Naive thymus-derived CD8-positive, alpha-beta T cell (primary cell): Measurements from ENCODE around the gene ABHD17B. TPM values are rescaled to one million over a fixed set of nuclear protein-coding genes. Genes with fewer than 3 reads are reported as not detected.

Source experiments
- ATAC-seq, 2 donors: fragments of 150-1000 bp; cut with Tn5 transposase in 1 of 2; sonication (Bioruptor Pico), chemical (Tn5 transposase) in 1 of 2; 1 replicate in 1 of 2; 2 replicates in 1 of 2; pipeline ENCODE4 v1.10.0; 2021; ENCODE audit warnings: mild to moderate bottlenecking in 2 of 2, moderate library complexity in 2 of 2
- POLR2A ChIA-PET: fragments of 350-600 bp; sonication (Branson Sonifier 250); formaldehyde crosslinking; loops from one replicate; lab custom pipeline; 2021; ENCODE audit warnings: antibody characterized with exemption; lab: Charles Lee
- DNase-seq, 10 donors: peaks; one replicate each; pipeline versions ENCODE4 v3.0.0 to v3.0.0-alpha.2; 2020 to 2022
- H3K27ac Mint-ChIP-seq, 10 donors: one replicate each; pipeline ENCODE4 v1.8.0; 2020 to 2022; ENCODE audit warnings: mild to moderate bottlenecking in 10 of 10, mixed read lengths in 10 of 10, moderate library complexity in 4 of 10, inconsistent platforms in 1 of 10
- H3K27me3 Mint-ChIP-seq, 5 donors: one replicate each; pipeline ENCODE4 v1.8.0; 2021 to 2022; ENCODE audit warnings: mixed read lengths in 5 of 5
- H3K36me3 Mint-ChIP-seq, 3 donors: one replicate each; pipeline ENCODE4 v1.8.0; 2020 to 2022; ENCODE audit warnings: mixed read lengths in 3 of 3, mild to moderate bottlenecking in 2 of 3, inconsistent platforms in 1 of 3
- H3K4me1 Mint-ChIP-seq, 4 donors: one replicate each; pipeline ENCODE4 v1.8.0; 2021 to 2022; ENCODE audit warnings: mixed read lengths in 4 of 4
- H3K4me3 Mint-ChIP-seq, 10 donors: one replicate each; pipeline ENCODE4 v1.8.0; 2020 to 2022; ENCODE audit warnings: mild to moderate bottlenecking in 10 of 10, mixed read lengths in 10 of 10, moderate library complexity in 6 of 10, inconsistent platforms in 1 of 10
- H3K9me3 Mint-ChIP-seq, 9 donors: one replicate each; pipeline ENCODE4 v1.8.0; 2020 to 2022; ENCODE audit warnings: mixed read lengths in 9 of 9, mild to moderate bottlenecking in 3 of 9, inconsistent platforms in 1 of 9, moderate library complexity in 1 of 9
- polyA plus RNA-seq, 3 donors: library from polyadenylated mRNA; unstranded; fragments of 300-500 nt; fragmentation: Illumina TruSeq; gene quantifications; one replicate each; pipeline ENCODE4 v1.2.3, GENCODE V29; 2021
- total RNA-seq, 8 experiments: library from RNA in 2 of 8; stranded (reverse) in 2 of 8; gene quantifications; one replicate each; pipeline ENCODE4 v1.2.3 and lab custom pipeline; 2021 to 2026

Gene ABHD17B
- total and polyA plus RNA-seq, 5 experiments from 2014 or later: 20.3 to 25.8 (median 23.9) TPM

DNA sequence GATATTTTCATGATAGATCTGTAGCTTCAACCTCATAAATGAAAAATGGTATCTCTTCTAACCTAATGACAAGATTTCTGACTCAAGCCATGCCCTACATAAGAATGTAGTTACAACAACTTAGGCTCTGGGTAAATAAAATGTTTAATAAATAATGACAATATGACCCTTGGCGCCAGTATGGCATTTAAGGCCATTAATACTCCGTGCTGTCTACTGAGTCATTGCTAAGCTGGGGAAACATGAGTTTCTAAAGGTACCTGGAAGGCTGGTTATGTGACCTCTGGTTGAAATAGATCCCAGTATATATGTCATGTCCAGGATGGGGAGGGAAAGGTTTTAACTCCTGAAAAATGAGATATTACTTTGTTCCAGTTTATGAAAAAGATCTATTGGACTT is 84.7 kb downstream of the ABHD17B start:
- POLR2A ChIA-PET: no interaction called here
- no peak for ATAC-seq
- H3K36me3 Mint-ChIP-seq: peaks cover 0 to 2% (median 0%) of the 10 kb centered on the region in 3 donors
- H3K27ac Mint-ChIP-seq: no peak overlapping the region
- H3K4me1 Mint-ChIP-seq: peaks cover 0 to 4% (median 0%) of the 10 kb centered on the region in 4 donors
- H3K27me3 Mint-ChIP-seq: peaks cover 0 to 9% (median 0%) of the 10 kb centered on the region in 5 donors
- no peak overlapping the region for H3K4me3 Mint-ChIP-seq
- DNase-seq: no peak
- no peaks in the 10 kb centered on the region for H3K9me3 Mint-ChIP-seq

DNA sequence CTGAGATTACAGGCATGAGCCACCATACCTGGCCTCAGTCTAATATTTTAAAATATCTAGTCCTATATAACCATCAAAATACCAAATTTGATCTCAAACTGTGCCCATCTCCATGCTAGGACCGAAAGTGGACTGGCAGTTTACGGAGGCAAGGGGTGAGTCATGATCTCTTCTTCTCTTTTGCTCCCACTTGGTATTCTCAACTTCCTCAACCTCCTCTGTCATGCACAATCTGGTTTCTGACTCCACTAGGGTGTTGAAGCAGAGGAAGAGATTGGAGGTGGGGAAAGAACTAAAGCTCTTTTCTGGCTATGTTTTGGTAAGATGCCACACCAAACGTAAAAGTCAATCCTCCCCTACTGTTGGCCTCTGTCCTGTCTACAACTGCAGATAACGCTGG is 86.7 kb downstream of the ABHD17B start:
- Mint-ChIP-seq H3K4me3 (no peak overlapping the region), H3K27me3 (peaks cover 0 to 8% (median 0%) of the 10 kb centered on the region in 5 donors), H3K27ac (no peak overlapping the region), H3K9me3 (no peaks in the 10 kb centered on the region), H3K36me3 (no peaks in the 10 kb centered on the region), H3K4me1 (peaks cover 0 to 1% (median under 1%) of the 10 kb centered on the region in 4 donors)
- POLR2A ChIA-PET: interaction anchor here (0.8 kb wide), 1 partner anchor 152 kb away, joined by 4 read pairs; no protein-coding TSS in a partner anchor
- no peak for DNase-seq
- ATAC-seq: no peak

DNA sequence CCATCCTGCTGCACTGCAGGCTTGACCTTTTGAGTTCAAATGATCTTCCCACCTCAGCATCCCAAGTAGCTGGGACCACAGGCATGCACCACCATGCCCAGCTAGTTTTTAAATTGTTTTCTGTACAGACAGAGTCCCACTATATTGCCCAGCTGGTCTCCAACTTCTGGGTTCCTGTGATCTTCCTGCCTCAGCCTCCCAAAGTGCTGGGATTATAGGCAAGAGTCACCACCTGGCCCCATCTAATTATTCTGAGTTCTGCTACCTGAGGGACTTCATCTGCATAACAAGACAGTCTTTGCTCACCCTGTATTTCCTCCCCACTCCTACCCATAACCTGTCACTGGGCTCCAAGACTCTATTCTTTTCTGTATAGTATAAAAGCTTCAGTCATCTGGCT is 88.1 kb downstream of the ABHD17B start:
- no peaks in the 10 kb centered on the region for H3K9me3 Mint-ChIP-seq
- no peaks in the 10 kb centered on the region for H3K36me3 Mint-ChIP-seq
- H3K4me3 Mint-ChIP-seq: no peak overlapping the region
- H3K27ac Mint-ChIP-seq: peak overlapping the region in 6 of 10 donors; percentile 8 to 86 (median 29)
- DNase-seq (no peak), ATAC-seq (no peak)
- peaks cover 2 to 9% (median 4%) of the 10 kb centered on the region in 4 donors for H3K4me1 Mint-ChIP-seq
- H3K27me3 Mint-ChIP-seq: no peaks in the 10 kb centered on the region
- POLR2A ChIA-PET: no interaction called here

- Mint-ChIP-seq H3K4me1 (peaks cover 4 to 14% (median 7%) of the 10 kb centered on the region in 4 donors), H3K36me3 (no peaks in the 10 kb centered on the region), H3K27ac (peak overlapping the region in 4 of 10 donors; percentile 8 to 86 (median 40)), H3K4me3 (no peak overlapping the region), H3K9me3 (no peaks in the 10 kb centered on the region), H3K27me3 (no peaks in the 10 kb centered on the region)
- no peak for ATAC-seq
- POLR2A ChIA-PET: no interaction called here
- no peak for DNase-seq
Measured at GRCh38 chr9:71822456-71822855, 88.5 kb downstream of the ABHD17B start.

GRCh38 chr9:71821405-71821804 is 89.6 kb downstream of the ABHD17B start:
- DNase-seq (no peak), ATAC-seq (no peak)
- Mint-ChIP-seq H3K4me1 (peaks cover 11 to 21% (median 17%) of the 10 kb centered on the region in 4 donors), H3K4me3 (no peak overlapping the region), H3K9me3 (no peaks in the 10 kb centered on the region), H3K27me3 (no peaks in the 10 kb centered on the region), H3K27ac (peak overlapping the region in 3 of 10 donors; percentile 27 to 34 (median 29)), H3K36me3 (no peaks in the 10 kb centered on the region)
- POLR2A ChIA-PET: no interaction called here

DNA sequence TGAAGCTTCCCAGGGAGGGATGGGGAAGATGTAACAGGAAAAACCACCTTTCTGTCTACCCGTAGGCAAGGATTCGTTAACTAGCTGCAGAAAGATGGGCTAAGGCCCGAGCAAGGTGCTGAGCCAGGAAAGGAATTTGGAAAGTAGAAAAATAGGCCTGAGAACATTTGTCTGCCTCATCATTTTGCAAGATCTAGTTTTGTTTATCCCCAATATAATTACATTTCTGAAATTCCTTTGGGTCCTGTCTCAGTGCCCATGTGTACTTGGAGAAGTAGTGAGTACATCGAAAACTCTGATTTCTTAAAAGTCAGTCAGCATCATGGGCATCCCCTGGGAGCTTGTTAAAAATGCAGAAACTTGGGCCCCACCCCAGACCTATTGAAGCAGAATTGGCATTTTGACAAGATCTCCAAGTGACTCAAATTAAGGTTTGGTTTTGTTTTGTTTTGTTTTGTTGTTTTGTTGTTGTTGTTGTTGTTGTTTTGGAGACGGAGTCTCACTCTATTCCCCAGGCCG is 90.5 kb downstream of the ABHD17B start:
- H3K27me3 Mint-ChIP-seq: no peaks in the 10 kb centered on the region
- H3K27ac Mint-ChIP-seq: peak overlapping the region in 3 of 10 donors; percentile 15 to 58 (median 20)
- POLR2A ChIA-PET: interaction anchor here (0.7 to 4.2 kb wide), 2 partner anchors 17 to 52 kb away, joined by 3 to 20 read pairs; partner anchors contain the start of gene CEMIP2
- no peaks in the 10 kb centered on the region for H3K36me3 Mint-ChIP-seq
- peaks cover 11 to 24% (median 19%) of the 10 kb centered on the region in 4 donors for H3K4me1 Mint-ChIP-seq
- ATAC-seq (no peak), DNase-seq (no peak)
- no peak overlapping the region for H3K4me3 Mint-ChIP-seq
- H3K9me3 Mint-ChIP-seq: no peaks in the 10 kb centered on the region

DNA sequence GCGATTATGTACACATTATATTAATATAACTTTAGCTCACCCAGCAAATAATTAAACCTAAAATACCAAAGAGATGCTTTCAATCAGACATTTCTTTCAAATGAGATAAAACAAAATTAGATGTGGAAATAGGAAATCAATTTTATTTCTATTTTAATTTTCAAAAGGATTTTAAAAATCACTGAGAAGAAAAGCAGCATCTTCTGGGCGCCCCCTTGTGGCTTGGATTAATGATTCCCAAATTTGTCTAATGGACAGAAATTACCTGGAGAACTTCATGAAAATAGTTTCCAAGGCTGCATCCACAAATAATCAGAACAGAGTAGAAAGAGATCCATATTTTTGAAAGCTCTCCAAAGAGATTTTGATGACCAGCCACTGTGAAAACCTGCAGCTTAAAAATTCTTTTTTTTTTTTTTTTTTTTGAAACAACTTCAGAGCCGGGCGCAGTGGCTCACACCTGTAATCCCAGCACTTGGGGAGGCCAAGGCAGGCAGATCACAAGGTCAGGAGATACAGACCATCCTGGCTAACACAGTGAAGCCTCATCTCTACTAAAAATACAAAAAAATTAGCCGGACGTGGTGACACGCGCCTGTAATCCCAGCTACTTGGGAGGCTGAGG is 91.8 kb downstream of the ABHD17B start:
- no peak for ATAC-seq
- peaks cover 11 to 24% (median 19%) of the 10 kb centered on the region in 4 donors for H3K4me1 Mint-ChIP-seq
- H3K4me3 Mint-ChIP-seq: no peak overlapping the region
- peak; percentile 16 to 66 (median 44) for DNase-seq
- no peak overlapping the region for H3K27ac Mint-ChIP-seq
- no peaks in the 10 kb centered on the region for H3K27me3 Mint-ChIP-seq
- POLR2A ChIA-PET: interaction anchor here (0.6 to 4.2 kb wide), 9 partner anchors 10 to 214 kb away, joined by 3 to 20 read pairs (median 4); partner anchors contain the start of gene CEMIP2
- no peaks in the 10 kb centered on the region for H3K9me3 Mint-ChIP-seq
- H3K36me3 Mint-ChIP-seq: no peaks in the 10 kb centered on the region

DNA sequence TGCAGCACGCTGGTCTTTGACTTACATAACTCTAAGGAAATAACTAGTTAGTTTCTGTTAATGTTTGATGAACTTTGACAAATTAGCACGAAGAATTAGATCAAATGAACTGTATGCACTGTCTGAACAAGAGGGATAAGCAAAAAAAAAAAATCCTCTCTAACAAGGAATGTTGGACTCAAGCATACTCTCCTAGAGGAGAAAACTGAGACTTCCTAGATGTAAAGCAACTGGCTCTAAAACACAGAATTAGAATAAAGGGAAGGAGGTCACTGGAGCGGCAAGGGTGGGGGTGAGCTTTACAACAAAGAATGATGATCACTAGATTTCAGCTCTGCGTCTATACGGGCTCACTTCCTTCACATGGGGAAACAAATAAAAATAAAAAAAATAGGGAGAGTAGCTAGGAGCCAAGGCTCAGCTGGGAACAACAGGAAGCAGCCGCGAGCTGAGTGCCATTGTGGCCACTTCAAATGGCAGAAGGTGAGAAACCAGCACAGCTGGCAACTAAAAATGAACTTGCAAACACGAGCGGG is 94.0 kb downstream of the ABHD17B start:
- Mint-ChIP-seq H3K9me3 (no peaks in the 10 kb centered on the region), H3K27ac (peak overlapping the region in 9 of 10 donors; percentile 46 to 94 (median 67)), H3K4me1 (peaks cover 11 to 24% (median 19%) of the 10 kb centered on the region in 4 donors), H3K4me3 (peak overlapping the region in 6 of 10 donors; percentile 25 to 74 (median 39)), H3K27me3 (no peaks in the 10 kb centered on the region), H3K36me3 (no peaks in the 10 kb centered on the region)
- POLR2A ChIA-PET: interaction anchor here (0.8 to 4.2 kb wide), 6 partner anchors 9 to 48 kb away, joined by 3 to 20 read pairs (median 8); partner anchors contain the start of gene CEMIP2
- DNase-seq (no peak), ATAC-seq (no peak)

Other genes with a start within 250 kb of the ABHD17B start
- 10 to 100 TPM; 67.5 to 71.9 TPM for gene CEMIP2, start 142.7 kb downstream of the ABHD17B start, total RNA-seq
- gene CEMIP2, start 142.7 kb downstream of the ABHD17B start, polyA plus RNA-seq: 10 to 100 TPM in 2 of 3 donors, 1 to 10 TPM in 1; 5.9 to 12.9 (median 10.2) TPM
- gene C9orf85, start 446 bp upstream of the ABHD17B start, total RNA-seq: 1 to 10 TPM; 8.2 to 8.5 TPM
- gene C9orf85, start 446 bp upstream of the ABHD17B start, polyA plus RNA-seq: 10 to 100 TPM in 2 of 3 donors, 1 to 10 TPM in 1; 7.8 to 11.1 (median 10.4) TPM
- not detected for gene C9orf57, start 149.4 kb upstream of the ABHD17B start, total RNA-seq
- not detected for gene C9orf57, start 149.4 kb upstream of the ABHD17B start, polyA plus RNA-seq
- not detected for gene GDA, start 238.2 kb upstream of the ABHD17B start, total RNA-seq
- not detected for gene GDA, start 238.2 kb upstream of the ABHD17B start, polyA plus RNA-seq